ENCODE results near the gene SORCS2. TPM values are rescaled to one million over a fixed set of nuclear protein-coding genes. Genes with fewer than 3 reads are reported as not detected.

SORCS2 gene
- polyA plus RNA-seq, 1 donor = 8.5 TPM

DNA sequence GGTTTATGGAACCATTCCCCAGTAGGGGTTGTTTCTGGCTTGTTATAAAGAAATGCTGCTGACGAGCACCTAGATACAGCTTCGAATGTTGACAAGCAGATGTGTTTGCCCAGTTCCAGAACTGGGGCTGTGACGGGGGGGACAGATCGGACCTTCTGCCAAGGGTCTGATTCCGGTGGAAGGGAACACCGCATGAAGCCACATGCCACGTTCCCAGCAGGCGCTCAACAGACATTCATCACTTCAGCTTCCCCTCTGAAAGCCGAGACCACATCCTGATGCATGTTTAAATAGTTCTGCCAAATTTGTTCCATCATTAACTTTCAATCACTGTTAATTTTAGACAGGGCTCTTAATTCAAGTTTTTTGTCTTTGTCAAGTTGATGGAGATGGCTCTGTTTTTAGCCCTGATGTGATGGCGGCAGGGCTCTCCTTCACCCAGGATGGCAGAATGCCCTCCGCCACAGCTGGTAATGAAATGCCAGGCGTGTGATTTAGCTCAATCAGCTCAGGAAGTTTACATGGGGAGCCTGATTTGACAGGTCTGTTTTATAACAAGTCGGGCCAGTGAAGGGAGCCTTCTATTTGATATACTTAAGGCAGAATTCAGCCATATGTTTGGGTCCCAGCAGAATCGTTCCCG, 185.0 kb downstream of the SORCS2 start:
- no peak for DNase-seq

- no peak for DNase-seq
Observed at GRCh38 chr4:7379186-7379585, 186.8 kb downstream of the SORCS2 start.

DNA sequence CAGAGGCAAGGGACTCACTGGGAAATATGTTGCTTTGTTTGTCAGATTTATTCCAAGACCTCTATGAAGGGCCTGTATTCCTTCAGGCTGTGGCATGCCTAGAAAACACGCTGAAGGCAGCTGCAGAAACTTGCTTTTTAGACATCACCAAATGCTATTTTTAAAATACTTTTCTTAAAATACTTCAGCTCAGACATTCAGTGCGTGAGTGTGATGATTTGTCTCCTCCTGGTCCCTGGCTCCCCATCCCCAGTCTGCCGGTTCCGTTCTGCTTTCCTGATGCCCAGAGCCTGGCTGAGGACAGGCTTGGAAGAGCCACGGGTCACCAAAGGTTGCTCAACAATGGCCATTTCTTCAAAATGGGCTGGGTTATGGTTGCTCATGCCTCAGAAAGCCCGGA, 187.4 kb downstream of the SORCS2 start:
- DNase-seq = no peak

DNA sequence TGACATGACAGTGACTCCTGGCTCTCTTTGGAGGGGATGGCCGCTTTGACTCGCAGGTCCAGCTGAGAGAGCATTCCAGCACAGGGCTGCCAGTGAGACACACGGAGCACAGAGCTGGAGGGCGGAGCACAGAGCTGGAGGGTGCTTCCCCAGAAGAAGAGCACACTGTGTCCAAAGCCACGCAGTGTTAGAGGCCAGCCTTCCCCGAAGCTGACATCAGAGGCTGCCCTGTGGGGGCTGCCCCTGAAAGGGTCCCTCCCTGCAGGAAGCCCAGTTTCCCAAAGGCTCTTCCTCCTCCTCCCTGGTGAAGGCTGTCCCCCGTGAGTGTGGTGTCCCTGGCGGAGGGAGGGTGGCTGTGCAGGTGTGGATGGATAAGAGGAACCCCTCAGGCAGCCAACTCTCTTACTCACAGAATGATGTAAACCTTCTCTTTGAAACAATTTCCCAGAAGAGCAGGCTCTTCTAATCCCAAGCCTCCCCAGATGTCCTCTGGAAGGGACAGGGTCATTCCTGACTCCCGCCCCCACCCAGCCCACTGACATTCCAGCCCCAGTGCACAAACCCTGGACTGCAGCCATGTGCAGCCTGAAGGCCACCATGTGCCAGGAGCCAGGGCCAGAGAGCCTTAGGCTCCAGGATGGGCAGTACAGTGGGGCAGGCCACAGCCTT, 189.0 kb downstream of the SORCS2 start:
- DNase-seq = no peak

DNA sequence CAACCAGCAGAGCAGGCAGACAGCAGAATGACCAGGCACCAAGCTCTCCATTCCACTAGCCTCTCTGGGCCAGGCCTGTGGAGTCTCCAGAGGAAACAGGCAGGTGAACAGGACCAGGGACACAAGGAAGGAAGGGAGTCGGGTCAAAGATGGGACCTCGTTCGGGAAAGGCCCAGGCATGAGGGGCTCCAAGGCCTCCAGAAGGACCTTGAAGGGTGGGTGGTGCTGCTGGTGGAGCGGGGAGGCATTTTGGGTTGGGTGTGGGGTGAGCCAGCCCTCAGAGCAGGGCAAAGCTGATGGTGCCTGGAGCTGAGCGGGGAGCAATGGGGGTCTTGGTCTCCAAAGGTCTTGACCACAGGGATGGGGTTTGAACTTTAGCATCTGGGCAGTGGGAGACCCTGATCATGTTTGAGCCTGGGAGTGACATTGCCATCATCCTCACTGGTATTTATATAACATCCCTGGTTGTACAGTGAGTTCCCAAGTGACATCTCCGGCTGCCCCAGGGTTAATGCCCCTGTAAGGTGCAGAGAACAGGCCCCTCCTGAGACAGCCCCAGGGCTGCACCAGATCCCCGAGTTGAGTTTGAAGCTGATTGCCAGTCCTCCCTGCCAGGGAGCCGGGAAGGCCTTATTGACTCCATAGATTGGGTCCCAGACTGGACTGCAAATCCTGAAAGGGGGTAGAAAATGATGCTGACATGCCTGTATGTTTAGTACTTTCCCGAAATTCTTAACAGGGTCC, 189.7 kb downstream of the SORCS2 start:
- no peak for DNase-seq

- DNase-seq = no peak
Observed at GRCh38 chr4:7382634-7383014, 190.3 kb downstream of the SORCS2 start.

GRCh38 chr4:7383266-7383665, 190.9 kb downstream of the SORCS2 start:
- no peak for DNase-seq

GRCh38 chr4:7384003-7384928, 191.9 kb downstream of the SORCS2 start:
- no peak for DNase-seq

- DNase-seq = no peak
Observed at GRCh38 chr4:7384929-7385890, 192.9 kb downstream of the SORCS2 start.

DNA sequence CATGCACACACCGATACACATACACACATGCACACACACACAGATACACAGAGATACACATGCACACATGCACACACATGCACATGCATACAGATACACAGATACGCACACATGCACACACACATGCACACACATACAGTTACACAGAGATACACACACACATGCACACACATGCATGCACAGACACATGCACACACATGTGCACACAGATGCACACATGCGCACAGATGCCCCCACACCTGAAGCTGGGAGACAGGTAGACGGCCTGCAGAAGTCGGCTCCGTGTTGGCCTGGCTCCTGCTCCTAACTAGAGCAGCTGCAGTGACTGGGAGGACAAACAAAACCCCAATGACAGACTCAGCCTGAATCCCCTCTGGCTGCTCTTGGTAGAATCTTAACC, 195.6 kb downstream of the SORCS2 start:
- no peak for DNase-seq

GRCh38 chr4:7388627-7389026, 196.3 kb downstream of the SORCS2 start:
- no peak for DNase-seq

GRCh38 chr4:7389101-7389701, 196.9 kb downstream of the SORCS2 start:
- DNase-seq = no peak

- DNase-seq = no peak
Observed at GRCh38 chr4:7389719-7390118, 197.4 kb downstream of the SORCS2 start.

DNA sequence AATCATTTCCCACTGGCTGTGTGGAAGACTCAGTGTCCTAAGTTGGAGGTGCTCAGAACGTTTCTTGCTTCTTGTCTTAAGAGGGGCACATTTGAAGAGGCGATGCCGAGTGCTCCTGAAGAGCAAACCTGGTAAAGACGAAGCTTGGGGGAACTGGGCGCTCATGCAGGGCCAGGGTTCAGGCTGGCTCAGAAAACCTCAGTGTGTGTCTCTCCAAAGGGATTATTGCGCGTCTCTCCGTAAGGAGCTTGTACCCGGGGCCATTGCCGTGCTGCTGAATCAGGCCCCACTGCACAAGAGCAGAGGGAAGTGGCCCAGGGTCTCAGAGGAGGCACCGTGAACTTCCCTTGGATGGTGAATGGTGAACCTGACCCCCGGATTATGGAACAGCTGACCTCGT, 198.0 kb downstream of the SORCS2 start:
- DNase-seq = no peak

GRCh38 chr4:7390906-7391636, 198.7 kb downstream of the SORCS2 start:
- DNase-seq = no peak

DNA sequence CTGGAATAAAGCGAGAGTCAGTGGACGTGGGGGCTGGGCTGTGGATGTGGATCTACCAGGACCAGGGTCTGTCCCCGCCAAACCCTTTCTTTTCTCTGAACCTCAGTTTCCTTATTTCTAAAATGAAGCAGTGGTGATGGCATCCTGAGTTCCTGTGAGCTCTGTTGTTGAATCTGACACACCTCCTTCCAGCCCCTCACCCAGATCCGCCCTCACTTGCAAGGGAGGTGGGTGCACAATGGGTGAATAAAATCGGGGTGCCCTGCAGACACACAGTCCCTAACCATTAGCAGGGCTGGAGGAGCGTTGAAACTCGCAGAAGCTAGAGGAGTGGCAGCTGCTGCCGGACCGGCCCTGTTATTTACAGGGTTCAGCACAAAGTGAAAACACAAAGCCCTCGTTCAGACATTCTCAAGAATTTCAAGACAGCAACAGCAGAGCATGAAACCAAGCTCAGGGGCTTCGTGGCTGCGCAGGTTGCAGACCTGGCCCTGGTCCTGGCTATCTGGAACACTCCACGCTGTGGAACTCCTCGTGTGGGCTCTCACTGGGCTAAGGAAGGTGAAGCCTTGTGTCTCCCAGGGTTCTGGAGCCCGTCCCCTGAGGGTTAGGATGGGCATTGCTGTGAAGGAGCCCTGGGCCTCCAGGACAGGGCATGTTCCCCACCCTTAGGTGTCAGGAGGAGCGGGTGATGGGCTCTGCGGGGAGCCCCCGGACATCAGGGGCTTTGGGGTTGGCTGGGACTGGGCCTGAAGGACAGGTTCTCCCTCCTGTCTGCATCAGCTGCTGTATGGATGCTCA, 199.5 kb downstream of the SORCS2 start:
- no peak for DNase-seq

DNA sequence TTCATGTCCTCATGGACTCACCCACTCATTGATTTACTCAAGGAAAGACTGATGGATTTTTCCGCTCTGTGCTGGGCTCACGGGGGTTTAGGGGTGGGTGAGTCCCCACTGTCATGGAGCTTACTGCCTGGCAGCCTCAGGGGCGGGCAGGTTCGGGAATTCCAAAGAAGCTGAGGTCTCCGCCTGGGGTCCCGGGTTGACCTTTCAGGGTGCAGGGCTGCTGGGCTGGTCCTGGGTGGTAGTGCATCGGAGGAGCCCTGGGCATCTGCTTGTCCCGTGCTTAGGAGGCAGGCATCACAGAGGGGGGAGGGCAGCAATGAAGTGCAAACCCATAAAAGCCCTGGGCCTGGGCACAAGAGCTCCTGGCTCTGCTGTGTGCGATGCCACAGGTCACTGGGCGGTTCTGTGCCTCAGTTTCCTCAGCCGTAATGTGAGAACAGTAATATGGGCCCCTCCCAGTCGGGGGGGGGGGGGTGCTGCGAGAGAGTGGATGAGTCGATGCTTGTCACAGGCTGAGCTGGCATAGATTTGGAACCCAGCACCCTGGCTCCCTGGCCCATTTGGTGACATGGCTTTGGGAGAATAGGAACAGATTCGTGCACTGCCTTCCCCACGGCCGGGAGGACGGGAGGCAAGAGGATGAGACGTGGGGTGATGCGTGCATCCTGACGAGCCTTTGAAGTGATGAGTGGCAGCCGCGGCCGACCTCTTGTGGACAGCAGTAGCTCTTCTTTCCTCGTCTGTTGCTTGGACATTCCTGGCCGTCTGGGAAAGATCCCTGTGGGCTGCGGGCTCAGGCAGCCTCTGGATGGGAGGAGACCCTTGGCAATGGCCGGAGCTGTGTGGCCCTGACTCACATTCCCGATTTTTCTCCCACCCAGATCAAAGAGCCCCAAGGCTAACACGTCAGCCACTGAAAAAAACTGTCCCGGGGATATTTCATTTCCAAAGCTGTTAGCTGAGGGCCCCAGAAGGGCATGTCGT, 200.4 kb downstream of the SORCS2 start:
- no peak for DNase-seq
